T-helper 2 cell treated with Interferon-gamma antibody and Interleukin-4, amounts not matched to agents 5 μg/mL and 100 μg/mL, for 36 hours (primary cell): ENCODE data around the gene EVPL.

Experiments
- DNase-seq: peaks from one replicate; pipeline ENCODE4 v3.0.0; 2021; ENCODE audit warnings: low spot score
- H3K27ac Mint-ChIP-seq: one replicate; pipeline ENCODE4 v1.8.0; 2021; ENCODE audit warnings: mild to moderate bottlenecking, mixed read lengths
- H3K27me3 Mint-ChIP-seq: one replicate; pipeline ENCODE4 v1.8.0; 2021; ENCODE audit warnings: low read depth, mixed read lengths
- H3K36me3 Mint-ChIP-seq: one replicate; pipeline ENCODE4 v1.8.0; 2021; ENCODE audit warnings: low read depth, mixed read lengths
- H3K4me1 Mint-ChIP-seq: one replicate; pipeline ENCODE4 v1.8.0; 2021; ENCODE audit warnings: low read depth, mixed read lengths
- H3K4me3 Mint-ChIP-seq: one replicate; pipeline ENCODE4 v1.8.0; 2022; ENCODE audit warnings: mild to moderate bottlenecking, moderate library complexity, mixed read lengths
- H3K9me3 Mint-ChIP-seq: one replicate; pipeline ENCODE4 v1.8.0; 2021; ENCODE audit warnings: mixed read lengths

Gene EVPL

DNA sequence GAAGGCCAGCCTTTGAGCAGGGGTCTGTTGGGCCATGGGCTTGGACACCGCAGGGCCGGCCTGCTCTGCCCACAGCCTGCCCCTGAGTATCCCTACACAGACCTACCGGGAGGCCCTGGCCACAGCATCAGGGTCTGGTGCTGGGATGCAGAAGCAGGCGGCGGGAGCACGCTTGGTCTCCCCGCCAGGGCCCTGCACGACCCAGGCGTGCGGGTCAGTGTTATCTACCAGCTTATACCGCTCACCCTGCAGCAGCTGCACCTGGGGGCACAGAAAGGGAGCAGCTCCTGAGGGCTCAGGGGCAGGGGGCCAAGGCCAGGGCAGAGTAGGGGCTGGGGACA lies 8.8 kb downstream of the EVPL start:
- H3K9me3 Mint-ChIP-seq = no peaks in the 10 kb centered on the region
- H3K27me3 Mint-ChIP-seq = no peaks in the 10 kb centered on the region
- no peak overlapping the region for H3K4me3 Mint-ChIP-seq
- DNase-seq = no peak
- no peak overlapping the region for H3K27ac Mint-ChIP-seq
- peaks cover 5% of the 10 kb centered on the region for H3K4me1 Mint-ChIP-seq
- H3K36me3 Mint-ChIP-seq = no peaks in the 10 kb centered on the region

DNA sequence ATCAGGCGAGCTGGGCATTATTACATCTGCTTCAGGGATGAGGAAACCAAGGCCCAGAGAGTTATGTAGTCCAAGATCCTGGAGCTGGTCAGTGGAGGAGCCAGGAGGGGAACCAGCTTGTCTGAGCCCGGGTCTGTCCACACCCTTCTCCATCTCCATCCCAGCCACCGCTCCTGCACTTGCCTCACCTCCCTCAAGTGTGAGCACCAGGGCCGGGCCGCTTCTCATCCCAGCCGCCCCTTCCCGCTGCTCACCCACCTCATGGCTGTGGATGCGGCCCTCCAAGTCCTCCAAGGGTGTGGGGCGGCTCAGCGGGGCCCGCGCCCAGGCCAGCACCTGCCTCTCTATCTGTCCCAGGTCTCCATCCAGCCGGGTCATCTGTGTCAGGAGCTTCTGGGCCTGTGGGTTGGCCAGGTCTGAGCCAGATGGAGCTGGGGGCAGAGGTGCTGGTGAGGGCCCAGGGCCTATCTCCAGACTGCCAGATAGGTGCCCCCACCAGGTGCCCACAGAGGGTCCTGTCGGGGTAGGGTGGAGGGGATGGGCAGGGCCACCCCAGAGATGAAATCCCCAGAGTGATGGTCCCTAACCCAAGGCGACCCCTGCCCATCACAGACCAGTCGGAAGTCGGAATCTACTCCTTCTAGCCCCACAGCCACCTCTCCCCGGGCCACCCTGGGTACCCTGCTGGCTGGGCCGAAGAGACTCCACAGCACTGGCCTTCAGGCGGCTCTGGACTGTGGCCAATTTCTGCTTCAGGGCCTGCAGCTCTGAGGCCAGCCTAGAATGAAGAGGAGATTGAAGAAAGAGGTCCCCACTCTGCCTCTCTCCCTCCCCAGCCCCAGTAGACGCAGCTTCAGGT lies 9.4 kb downstream of the EVPL start:
- no peaks in the 10 kb centered on the region for H3K36me3 Mint-ChIP-seq
- no peak for DNase-seq
- H3K4me3 Mint-ChIP-seq = no peak overlapping the region
- peaks cover 5% of the 10 kb centered on the region for H3K4me1 Mint-ChIP-seq
- no peak overlapping the region for H3K27ac Mint-ChIP-seq
- H3K27me3 Mint-ChIP-seq = no peaks in the 10 kb centered on the region
- H3K9me3 Mint-ChIP-seq = no peaks in the 10 kb centered on the region

- H3K27me3 Mint-ChIP-seq = no peaks in the 10 kb centered on the region
- H3K4me1 Mint-ChIP-seq = peaks cover 5% of the 10 kb centered on the region
- H3K9me3 Mint-ChIP-seq = no peaks in the 10 kb centered on the region
- H3K4me3 Mint-ChIP-seq = no peak overlapping the region
- H3K27ac Mint-ChIP-seq = no peak overlapping the region
- no peak for DNase-seq
- no peaks in the 10 kb centered on the region for H3K36me3 Mint-ChIP-seq
Observed at GRCh38 chr17:76014925-76015261, 12.2 kb downstream of the EVPL start.

DNA sequence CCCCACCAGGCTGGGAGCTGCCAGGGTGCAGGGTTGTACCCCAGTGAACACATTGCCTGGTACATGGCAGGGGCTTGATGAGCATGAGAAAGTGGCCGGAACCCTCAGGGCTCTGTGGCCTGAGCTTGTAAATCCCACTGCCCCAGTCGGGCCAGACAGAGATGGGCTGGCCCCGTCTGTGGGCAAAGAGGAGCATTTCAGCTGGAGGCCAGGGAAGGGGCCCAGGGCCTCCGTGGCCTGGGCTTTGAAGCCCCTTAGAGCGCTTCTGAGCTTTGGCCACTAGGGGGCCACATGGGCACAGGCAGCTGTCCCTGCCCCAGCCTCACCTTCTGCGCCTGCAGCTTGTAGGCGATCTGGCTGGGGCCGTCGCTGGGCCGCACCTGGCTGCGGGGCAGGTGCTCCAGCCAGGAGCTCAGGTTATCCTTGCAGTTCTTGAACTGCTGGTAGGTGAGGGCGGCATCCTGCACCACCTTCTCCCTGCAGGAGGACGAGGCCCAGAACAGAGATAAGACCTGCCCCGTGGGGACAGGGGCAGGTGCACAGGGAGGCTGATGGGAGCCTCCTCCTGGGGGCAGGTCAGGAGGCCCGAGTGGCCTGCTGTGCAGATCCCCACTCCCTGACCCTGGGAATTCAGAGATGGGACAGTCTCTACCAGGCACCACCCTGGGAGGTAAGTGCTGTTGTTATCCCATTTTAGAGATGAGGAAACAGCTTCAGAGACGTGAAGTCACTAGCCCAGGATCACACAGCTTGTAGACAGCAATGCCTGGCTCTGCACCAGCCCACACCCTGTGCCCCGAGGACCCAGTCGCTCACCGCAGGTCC lies 12.8 kb downstream of the EVPL start:
- H3K27ac Mint-ChIP-seq = no peak overlapping the region

GRCh38 chr17:76013377-76013932 lies 13.7 kb downstream of the EVPL start:
- no peak overlapping the region for H3K27ac Mint-ChIP-seq
- no peaks in the 10 kb centered on the region for H3K9me3 Mint-ChIP-seq
- peaks cover 5% of the 10 kb centered on the region for H3K4me1 Mint-ChIP-seq
- H3K27me3 Mint-ChIP-seq = no peaks in the 10 kb centered on the region
- H3K36me3 Mint-ChIP-seq = no peaks in the 10 kb centered on the region
- no peak overlapping the region for H3K4me3 Mint-ChIP-seq
- no peak for DNase-seq

More for the DNA sequence above, 12.8 kb downstream of the EVPL start:
- Mint-ChIP-seq H3K9me3 (no peaks in the 10 kb centered on the region), H3K4me1 (peaks cover 5% of the 10 kb centered on the region), H3K4me3 (no peak overlapping the region), H3K36me3 (no peaks in the 10 kb centered on the region), H3K27me3 (no peaks in the 10 kb centered on the region)
- peak; percentile 69 for DNase-seq

DNA sequence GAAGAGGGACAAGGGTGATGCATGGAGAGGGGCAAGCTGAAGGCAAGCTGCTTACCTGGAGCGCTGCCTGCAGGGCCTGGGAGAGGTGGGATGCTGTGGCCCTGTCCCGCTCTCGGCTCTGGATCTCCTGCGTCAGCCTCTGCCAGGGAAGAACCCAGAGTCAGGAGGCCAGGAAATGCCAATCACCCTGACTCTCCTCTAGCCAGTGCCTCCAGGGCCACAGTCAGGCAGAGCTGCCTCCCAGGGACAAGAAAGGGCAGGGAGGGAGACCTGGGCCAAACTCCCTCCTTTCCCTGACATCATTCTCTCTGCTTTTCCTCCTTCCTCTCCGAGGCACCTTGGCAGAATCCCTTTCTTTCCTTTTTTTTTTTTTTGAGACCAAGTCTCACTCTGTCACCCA lies 15.2 kb downstream of the EVPL start:
- Mint-ChIP-seq H3K9me3 (no peaks in the 10 kb centered on the region), H3K4me1 (peaks cover 5% of the 10 kb centered on the region), H3K36me3 (no peaks in the 10 kb centered on the region), H3K27ac (no peak overlapping the region), H3K4me3 (no peak overlapping the region), H3K27me3 (no peaks in the 10 kb centered on the region)
- no peak for DNase-seq

GRCh38 chr17:76009969-76010661 lies 17.0 kb downstream of the EVPL start:
- H3K36me3 Mint-ChIP-seq = peaks cover 7% of the 10 kb centered on the region
- no peak overlapping the region for H3K27ac Mint-ChIP-seq
- no peak overlapping the region for H3K4me3 Mint-ChIP-seq
- DNase-seq = no peak
- H3K4me1 Mint-ChIP-seq = peaks cover 13% of the 10 kb centered on the region
- H3K27me3 Mint-ChIP-seq = no peaks in the 10 kb centered on the region
- no peaks in the 10 kb centered on the region for H3K9me3 Mint-ChIP-seq

- Mint-ChIP-seq H3K27me3 (no peaks in the 10 kb centered on the region), H3K4me3 (no peak overlapping the region), H3K9me3 (no peaks in the 10 kb centered on the region), H3K36me3 (peaks cover 7% of the 10 kb centered on the region), H3K4me1 (peaks cover 13% of the 10 kb centered on the region), H3K27ac (no peak overlapping the region)
- no peak for DNase-seq
Observed at GRCh38 chr17:76009447-76009846, 17.7 kb downstream of the EVPL start.

- H3K27me3 Mint-ChIP-seq = no peaks in the 10 kb centered on the region
- DNase-seq = no peak
- no peak overlapping the region for H3K4me3 Mint-ChIP-seq
- no peak overlapping the region for H3K27ac Mint-ChIP-seq
- peaks cover 7% of the 10 kb centered on the region for H3K36me3 Mint-ChIP-seq
- H3K4me1 Mint-ChIP-seq = peaks cover 8% of the 10 kb centered on the region
- H3K9me3 Mint-ChIP-seq = no peaks in the 10 kb centered on the region
Observed at GRCh38 chr17:76008630-76009425, 18.3 kb downstream of the EVPL start.

- H3K4me3 Mint-ChIP-seq = no peak overlapping the region
- no peaks in the 10 kb centered on the region for H3K9me3 Mint-ChIP-seq
- H3K36me3 Mint-ChIP-seq = peaks cover 11% of the 10 kb centered on the region
- peaks cover 8% of the 10 kb centered on the region for H3K4me1 Mint-ChIP-seq
- DNase-seq = no peak
- no peaks in the 10 kb centered on the region for H3K27me3 Mint-ChIP-seq
- H3K27ac Mint-ChIP-seq = no peak overlapping the region
Observed at GRCh38 chr17:76008208-76008607, 18.9 kb downstream of the EVPL start.

GRCh38 chr17:76007850-76008165 lies 19.3 kb downstream of the EVPL start:
- no peak overlapping the region for H3K4me3 Mint-ChIP-seq
- no peak overlapping the region for H3K27ac Mint-ChIP-seq
- peaks cover 8% of the 10 kb centered on the region for H3K4me1 Mint-ChIP-seq
- H3K9me3 Mint-ChIP-seq = no peaks in the 10 kb centered on the region
- no peak for DNase-seq
- H3K27me3 Mint-ChIP-seq = no peaks in the 10 kb centered on the region
- peaks cover 11% of the 10 kb centered on the region for H3K36me3 Mint-ChIP-seq

DNA sequence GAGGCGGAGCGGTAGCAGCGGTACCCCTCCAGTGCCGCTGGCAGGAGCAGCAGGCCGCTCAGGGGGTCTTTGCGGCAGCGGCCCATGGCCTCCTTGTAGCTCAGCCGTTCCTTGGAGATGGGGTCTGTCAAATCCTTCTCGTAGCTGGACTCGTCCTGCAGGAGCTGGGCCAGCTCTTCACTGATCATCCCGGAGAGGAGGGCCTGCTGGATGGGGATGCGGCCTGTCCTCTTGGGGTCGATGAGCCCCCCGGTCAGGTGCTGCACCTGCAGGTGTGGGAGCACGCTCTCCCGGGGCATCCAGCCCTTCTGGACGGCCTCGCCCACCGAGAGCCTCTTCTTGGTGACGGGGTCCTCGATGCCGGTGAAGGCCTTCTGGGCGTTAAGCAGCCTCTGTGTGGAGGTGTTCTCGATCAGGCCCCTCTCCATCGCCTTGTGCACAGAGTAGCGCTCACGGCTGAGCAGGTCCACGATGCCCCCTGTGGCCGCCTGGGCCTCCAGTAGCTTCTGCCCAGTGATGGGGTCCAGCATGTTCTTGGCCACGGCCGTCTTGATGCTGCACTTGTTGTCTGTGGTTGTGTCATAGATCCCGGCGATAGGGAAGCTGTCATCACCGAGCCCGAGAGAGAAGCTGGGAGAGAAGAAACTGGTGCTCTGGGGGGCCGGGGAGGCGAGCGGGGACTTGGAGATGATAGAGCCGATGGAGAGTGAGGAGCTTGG lies 19.8 kb downstream of the EVPL start:
- peaks cover 11% of the 10 kb centered on the region for H3K36me3 Mint-ChIP-seq
- H3K27ac Mint-ChIP-seq = no peak overlapping the region
- H3K4me1 Mint-ChIP-seq = peaks cover 8% of the 10 kb centered on the region
- DNase-seq = no peak
- no peaks in the 10 kb centered on the region for H3K9me3 Mint-ChIP-seq
- H3K27me3 Mint-ChIP-seq = no peaks in the 10 kb centered on the region
- no peak overlapping the region for H3K4me3 Mint-ChIP-seq
